ENCODE data around the gene GIT2.

DNA sequence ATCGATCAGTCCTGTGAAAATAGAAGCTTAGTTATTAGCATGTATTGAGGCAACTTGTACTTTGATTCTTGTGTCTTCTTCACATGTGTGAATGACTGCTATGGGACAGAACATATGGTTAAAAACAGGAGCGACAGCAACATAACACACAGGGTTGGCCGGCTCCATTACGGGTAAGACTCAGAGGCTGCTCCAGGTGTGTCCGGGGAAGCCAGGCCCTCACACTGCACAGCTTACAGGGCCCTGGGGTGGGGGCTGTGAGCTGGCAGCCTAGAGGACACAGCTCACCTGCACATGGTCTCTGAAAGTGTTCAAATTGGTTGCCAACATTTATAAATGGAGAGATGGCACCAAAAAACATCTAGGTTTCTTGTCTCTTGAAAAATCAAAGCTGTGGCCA, 65.0 kb downstream of the GIT2 start:
- TF ChIP-seq GATA2 (IDR thresholded peaks at IDR 0.05; ENCODE audit: low read depth, low read length) (no peak), GATA3 (IDR thresholded peaks at IDR 0.05; ENCODE audit: low read depth, low read length) (no peak)
